Measurements from ENCODE around the gene TMIGD2.

TMIGD2 gene

DNA sequence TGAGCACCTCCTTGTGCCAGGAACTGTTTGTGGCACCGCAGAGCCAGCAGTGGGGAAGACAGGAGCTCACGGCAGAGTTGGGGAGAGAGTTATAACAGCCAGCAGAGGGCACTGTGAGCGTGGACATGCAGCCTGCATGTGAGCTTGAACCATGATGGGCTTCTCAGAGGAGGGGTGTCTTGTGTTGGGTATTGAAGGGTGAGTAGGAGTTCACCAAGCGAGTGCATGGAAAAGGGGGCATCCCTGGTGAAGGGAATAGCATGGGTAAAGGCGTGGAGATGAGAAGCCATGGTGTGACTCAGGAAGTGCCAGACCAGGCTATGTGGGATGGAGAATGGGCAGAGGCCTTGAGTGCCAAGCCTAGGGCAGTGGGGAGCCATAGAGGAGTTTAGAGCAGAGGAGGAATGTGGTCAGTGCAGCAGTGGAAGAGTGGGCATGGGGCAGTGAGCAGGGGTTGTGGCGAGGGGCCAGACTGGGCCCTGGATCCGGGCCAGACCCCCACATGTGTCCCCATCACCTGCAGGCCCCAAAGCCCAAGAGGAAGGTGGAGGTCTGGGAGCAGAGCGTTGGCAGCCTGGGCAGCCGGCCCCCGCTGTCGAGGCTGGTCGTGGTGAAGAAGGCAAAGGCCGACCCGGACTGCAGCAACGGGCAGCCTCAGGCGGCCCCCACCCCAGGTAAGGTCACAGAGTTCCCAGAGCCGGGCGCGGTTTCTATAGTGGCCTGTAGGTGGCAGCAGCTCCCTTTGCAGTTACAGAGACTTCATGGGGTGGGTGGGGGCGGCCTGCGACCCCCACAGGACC, 34.9 kb downstream of the TMIGD2 start:
- no peaks in the 10 kb centered on the region for H3K9me3 ChIP-seq (ENCODE audit: control insufficient read depth, low read length)
- H2AK5ac ChIP-seq (ENCODE audit: low read length, severe bottlenecking) = no peak overlapping the region
- H3K9ac ChIP-seq (ENCODE audit: low read length) = no peak overlapping the region

GRCh38 chr19:4266253-4267000, 35.8 kb downstream of the TMIGD2 start:
- Histone ChIP-seq H3K4me2 (ENCODE audit: low read length, poor library complexity, severe bottlenecking) (no peak overlapping the region), H3K36me3 (ENCODE audit: control insufficient read depth in 1 of 2, insufficient read depth in 2 of 2, low read depth in 1 of 2, low read length in 2 of 2) (peaks cover 42 to 50% of the 10 kb centered on the region in 2 experiments), H3K18ac (ENCODE audit: low read depth in 1 of 2, low read length in 2 of 2) (no peak overlapping the region), H2BK5ac (ENCODE audit: low read depth, low read length, poor library complexity, severe bottlenecking) (no peak overlapping the region), H4K8ac (ENCODE audit: low read length) (no peak overlapping the region), H2BK12ac (ENCODE audit: low read length in 2 of 2) (no peak overlapping the region), H4K91ac (ENCODE audit: low read length) (peak overlapping the region; percentile 18), H3K4me3 (ENCODE audit: insufficient read depth in 1 of 2, low read depth in 1 of 2, low read length in 2 of 2) (no peak overlapping the region), H3K14ac (ENCODE audit: low read length in 2 of 2) (no peak overlapping the region), H3K23ac (ENCODE audit: low read length in 2 of 2) (no peak overlapping the region), H2BK15ac (ENCODE audit: low read depth, poor library complexity, severe bottlenecking) (no peak overlapping the region), H3K9ac (ENCODE audit: low read length) (no peak overlapping the region), H3K27ac (ENCODE audit: low read length, poor library complexity, severe bottlenecking) (no peak overlapping the region), H3K27me3 (ENCODE audit: control insufficient read depth in 1 of 2, insufficient read depth in 1 of 2, low read length in 2 of 2) (no peaks in the 10 kb centered on the region), H3K4ac (ENCODE audit: low read depth in 1 of 2, low read length in 2 of 2) (no peak overlapping the region), H3K79me1 (replicated peaks; ENCODE audit: low read length, poor library complexity, severe bottlenecking) (peaks cover 3% of the 10 kb centered on the region), H2AFZ (ENCODE audit: low read depth, low read length) (no peak overlapping the region), H3K4me1 (ENCODE audit: control insufficient read depth, insufficient read depth, low read depth, low read length) (no peaks in the 10 kb centered on the region), H2BK120ac (ENCODE audit: low read depth, low read length) (no peak overlapping the region), H3K9me3 (ENCODE audit: control insufficient read depth, low read length) (no peaks in the 10 kb centered on the region), H2AK5ac (ENCODE audit: low read length, severe bottlenecking) (no peak overlapping the region)
- DNase-seq = no peak
- 95% methylated on average over 17 of the region's 18 CpGs for WGBS

More for the DNA sequence above, 34.9 kb downstream of the TMIGD2 start:
- H3K4ac ChIP-seq (ENCODE audit: low read depth in 1 of 2, low read length in 2 of 2) = no peak overlapping the region
- peaks cover 3% of the 10 kb centered on the region for H3K79me1 ChIP-seq (replicated peaks; ENCODE audit: low read length, poor library complexity, severe bottlenecking)
- no peaks in the 10 kb centered on the region for H3K27me3 ChIP-seq (ENCODE audit: control insufficient read depth in 1 of 2, insufficient read depth in 1 of 2, low read length in 2 of 2)
- H3K14ac ChIP-seq (ENCODE audit: low read length in 2 of 2) = no peak overlapping the region
- H3K18ac ChIP-seq (ENCODE audit: low read depth in 1 of 2, low read length in 2 of 2) = no peak overlapping the region
- peak overlapping the region; percentile 48 for H4K91ac ChIP-seq (ENCODE audit: low read length)
- H3K36me3 ChIP-seq (ENCODE audit: control insufficient read depth in 1 of 2, insufficient read depth in 2 of 2, low read depth in 1 of 2, low read length in 2 of 2) = peaks cover 43 to 47% of the 10 kb centered on the region in 2 experiments
- H3K23ac ChIP-seq (ENCODE audit: low read length in 2 of 2) = no peak overlapping the region
- H3K4me2 ChIP-seq (ENCODE audit: low read length, poor library complexity, severe bottlenecking) = no peak overlapping the region
- H2BK15ac ChIP-seq (ENCODE audit: low read depth, poor library complexity, severe bottlenecking) = no peak overlapping the region
- 39% methylated on average over 19 of the region's 21 CpGs for WGBS
- no peak overlapping the region for H2AFZ ChIP-seq (ENCODE audit: low read depth, low read length)
- H2BK12ac ChIP-seq (ENCODE audit: low read length in 2 of 2) = no peak overlapping the region
- no peak overlapping the region for H3K27ac ChIP-seq (ENCODE audit: low read length, poor library complexity, severe bottlenecking)
- H3K4me1 ChIP-seq (ENCODE audit: control insufficient read depth, insufficient read depth, low read depth, low read length) = no peaks in the 10 kb centered on the region
- H2BK5ac ChIP-seq (ENCODE audit: low read depth, low read length, poor library complexity, severe bottlenecking) = no peak overlapping the region
- H3K4me3 ChIP-seq (ENCODE audit: insufficient read depth in 1 of 2, low read depth in 1 of 2, low read length in 2 of 2) = no peak overlapping the region
- no peak overlapping the region for H2BK120ac ChIP-seq (ENCODE audit: low read depth, low read length)
- H4K8ac ChIP-seq (ENCODE audit: low read length) = no peak overlapping the region
- peak; percentile 75 for DNase-seq

DNA sequence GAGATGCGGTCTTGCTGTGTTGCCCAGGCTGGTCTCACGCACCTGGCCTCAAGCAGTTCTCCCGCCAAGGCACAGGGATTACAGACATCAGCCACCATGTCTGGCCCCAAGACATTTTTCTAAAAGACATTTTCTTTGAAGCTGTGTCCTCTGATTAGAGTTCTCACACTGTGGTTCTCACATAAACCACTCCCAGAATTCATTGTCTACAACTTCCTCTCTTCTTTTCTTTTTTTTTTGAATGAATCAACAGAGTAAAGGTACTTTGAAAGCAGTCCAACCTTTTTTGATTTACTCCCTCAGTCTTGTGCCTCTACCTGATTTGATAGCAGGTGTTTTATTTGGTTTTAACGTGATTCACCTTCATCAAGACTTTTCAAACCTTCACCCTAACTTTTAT, 37.4 kb downstream of the TMIGD2 start:
- Histone ChIP-seq H3K4me3 (ENCODE audit: insufficient read depth in 1 of 2, low read depth in 1 of 2, low read length in 2 of 2) (no peak overlapping the region), H3K4me1 (ENCODE audit: control insufficient read depth, insufficient read depth, low read depth, low read length) (no peaks in the 10 kb centered on the region), H2BK15ac (ENCODE audit: low read depth, poor library complexity, severe bottlenecking) (no peak overlapping the region), H2BK120ac (ENCODE audit: low read depth, low read length) (no peak overlapping the region), H3K9me3 (ENCODE audit: control insufficient read depth, low read length) (no peaks in the 10 kb centered on the region), H3K27ac (ENCODE audit: low read length, poor library complexity, severe bottlenecking) (no peak overlapping the region), H2BK12ac (ENCODE audit: low read length in 2 of 2) (no peak overlapping the region), H4K91ac (ENCODE audit: low read length) (no peak overlapping the region), H3K27me3 (ENCODE audit: control insufficient read depth in 1 of 2, insufficient read depth in 1 of 2, low read length in 2 of 2) (no peaks in the 10 kb centered on the region), H3K23ac (ENCODE audit: low read length in 2 of 2) (no peak overlapping the region), H4K8ac (ENCODE audit: low read length) (no peak overlapping the region), H3K9ac (ENCODE audit: low read length) (no peak overlapping the region), H3K4ac (ENCODE audit: low read depth in 1 of 2, low read length in 2 of 2) (no peak overlapping the region), H3K18ac (ENCODE audit: low read depth in 1 of 2, low read length in 2 of 2) (no peak overlapping the region), H2AFZ (ENCODE audit: low read depth, low read length) (no peak overlapping the region), H3K14ac (ENCODE audit: low read length in 2 of 2) (no peak overlapping the region), H3K36me3 (ENCODE audit: control insufficient read depth in 1 of 2, insufficient read depth in 2 of 2, low read depth in 1 of 2, low read length in 2 of 2) (peaks cover 49 to 61% of the 10 kb centered on the region in 2 experiments), H3K79me1 (replicated peaks; ENCODE audit: low read length, poor library complexity, severe bottlenecking) (peaks cover 3% of the 10 kb centered on the region), H2BK5ac (ENCODE audit: low read depth, low read length, poor library complexity, severe bottlenecking) (no peak overlapping the region), H3K4me2 (ENCODE audit: low read length, poor library complexity, severe bottlenecking) (no peak overlapping the region), H2AK5ac (ENCODE audit: low read length, severe bottlenecking) (no peak overlapping the region)
- no peak for DNase-seq
- 96% methylated on average over 3 of the region's 4 CpGs for WGBS

DNA sequence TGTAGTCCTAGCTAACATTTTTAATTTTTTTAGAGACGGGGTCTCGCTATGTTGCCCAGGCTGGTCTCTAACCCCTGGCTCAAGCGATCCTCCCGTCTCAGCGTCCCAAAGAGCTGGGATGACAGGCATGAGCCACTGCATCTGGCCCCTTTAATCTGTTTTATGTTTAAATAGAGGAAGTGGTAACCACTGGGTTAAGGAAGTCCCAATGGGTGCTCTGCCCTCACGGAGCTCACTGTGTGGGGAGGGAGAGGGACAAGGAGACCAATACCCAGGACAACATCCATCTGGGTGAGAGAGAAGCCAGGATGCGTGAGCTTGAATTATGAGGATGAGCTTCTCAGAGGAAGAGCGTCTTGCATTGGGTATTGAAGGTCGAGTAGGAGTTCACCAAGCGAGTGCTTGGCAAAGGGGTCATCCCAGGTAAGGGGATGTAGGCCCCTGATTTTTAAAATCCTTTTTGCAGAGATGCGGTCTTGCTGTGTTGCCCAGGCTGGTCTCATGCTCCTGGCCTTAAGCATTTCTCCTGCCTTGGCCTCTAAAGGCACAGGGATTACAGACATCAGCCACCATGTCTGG, 41.5 kb downstream of the TMIGD2 start:
- Histone ChIP-seq H3K79me1 (replicated peaks; ENCODE audit: low read length, poor library complexity, severe bottlenecking) (no peaks in the 10 kb centered on the region), H3K4me2 (ENCODE audit: low read length, poor library complexity, severe bottlenecking) (no peak overlapping the region), H3K4me3 (ENCODE audit: insufficient read depth in 1 of 2, low read depth in 1 of 2, low read length in 2 of 2) (no peak overlapping the region), H3K27me3 (ENCODE audit: control insufficient read depth in 1 of 2, insufficient read depth in 1 of 2, low read length in 2 of 2) (no peaks in the 10 kb centered on the region), H3K4ac (ENCODE audit: low read depth in 1 of 2, low read length in 2 of 2) (no peak overlapping the region), H3K4me1 (ENCODE audit: control insufficient read depth, insufficient read depth, low read depth, low read length) (no peaks in the 10 kb centered on the region), H3K36me3 (ENCODE audit: control insufficient read depth in 1 of 2, insufficient read depth in 2 of 2, low read depth in 1 of 2, low read length in 2 of 2) (peaks cover 54 to 67% of the 10 kb centered on the region in 2 experiments), H2BK12ac (ENCODE audit: low read length in 2 of 2) (no peak overlapping the region), H3K23ac (ENCODE audit: low read length in 2 of 2) (no peak overlapping the region), H2AFZ (ENCODE audit: low read depth, low read length) (no peak overlapping the region), H4K91ac (ENCODE audit: low read length) (no peak overlapping the region), H2BK5ac (ENCODE audit: low read depth, low read length, poor library complexity, severe bottlenecking) (no peak overlapping the region), H3K14ac (ENCODE audit: low read length in 2 of 2) (no peak overlapping the region), H2BK15ac (ENCODE audit: low read depth, poor library complexity, severe bottlenecking) (no peak overlapping the region), H2AK5ac (ENCODE audit: low read length, severe bottlenecking) (no peak overlapping the region), H3K9ac (ENCODE audit: low read length) (no peak overlapping the region), H3K18ac (ENCODE audit: low read depth in 1 of 2, low read length in 2 of 2) (no peak overlapping the region), H3K27ac (ENCODE audit: low read length, poor library complexity, severe bottlenecking) (no peak overlapping the region), H4K8ac (ENCODE audit: low read length) (no peak overlapping the region), H2BK120ac (ENCODE audit: low read depth, low read length) (no peak overlapping the region), H3K9me3 (ENCODE audit: control insufficient read depth, low read length) (peaks cover 9% of the 10 kb centered on the region)
- WGBS = 97% methylated on average over 11 of the region's 11 CpGs
- no peak for DNase-seq

All from mesenchymal stem cell (in vitro differentiated cells and primary cell).